ENCODE results near the gene KRTAP5-10.
"Not testable (repeated sequence)": the region's sequence is repeated elsewhere in the genome, so short reads cannot be mapped to it uniquely, and the experiment has no call there.

Gene KRTAP5-10

GRCh38 chr11:71575723-71576424 is 10.5 kb downstream of the KRTAP5-10 start:
- H3K4me1 Mint-ChIP-seq (ENCODE audit: low read depth), result peaks cover 3% of the 10 kb centered on the region
- H3K4me3 Mint-ChIP-seq, result no peak overlapping the region
- no peaks in the 10 kb centered on the region for H3K9me3 Mint-ChIP-seq (ENCODE audit: low read depth)
- H3K27me3 Mint-ChIP-seq, result peaks cover 4% of the 10 kb centered on the region
- no peak overlapping the region for H3K27ac Mint-ChIP-seq
- no peaks in the 10 kb centered on the region for H3K36me3 Mint-ChIP-seq

GRCh38 chr11:71576688-71577465 is 11.5 kb downstream of the KRTAP5-10 start:
- not testable (repeated sequence) for H3K27ac Mint-ChIP-seq; H3K36me3 Mint-ChIP-seq; H3K4me3 Mint-ChIP-seq; H3K4me1 Mint-ChIP-seq (ENCODE audit: low read depth); H3K9me3 Mint-ChIP-seq (ENCODE audit: low read depth); H3K27me3 Mint-ChIP-seq

- H3K9me3 Mint-ChIP-seq (ENCODE audit: low read depth), result no peaks in the 10 kb centered on the region
- H3K27me3 Mint-ChIP-seq, result peaks cover 8% of the 10 kb centered on the region
- no peak overlapping the region for H3K27ac Mint-ChIP-seq
- H3K36me3 Mint-ChIP-seq, result no peaks in the 10 kb centered on the region
- peaks cover 3% of the 10 kb centered on the region for H3K4me1 Mint-ChIP-seq (ENCODE audit: low read depth)
- no peak overlapping the region for H3K4me3 Mint-ChIP-seq
These were observed 12.2 kb downstream of the KRTAP5-10 start for GRCh38 chr11:71577469-71578004.

GRCh38 chr11:71579513-71579912 is 14.2 kb downstream of the KRTAP5-10 start:
- not testable (repeated sequence) for H3K4me3 Mint-ChIP-seq; H3K4me1 Mint-ChIP-seq (ENCODE audit: low read depth); H3K36me3 Mint-ChIP-seq; H3K27ac Mint-ChIP-seq; H3K9me3 Mint-ChIP-seq (ENCODE audit: low read depth)
- H3K27me3 Mint-ChIP-seq, result peaks cover 16% of the 10 kb centered on the region

- H3K4me1 Mint-ChIP-seq (ENCODE audit: low read depth), result peaks cover 3% of the 10 kb centered on the region
- no peak overlapping the region for H3K4me3 Mint-ChIP-seq
- H3K9me3 Mint-ChIP-seq (ENCODE audit: low read depth), result no peaks in the 10 kb centered on the region
- H3K36me3 Mint-ChIP-seq, result no peaks in the 10 kb centered on the region
- H3K27ac Mint-ChIP-seq, result no peak overlapping the region
- H3K27me3 Mint-ChIP-seq, result peaks cover 21% of the 10 kb centered on the region
These were observed 15.0 kb downstream of the KRTAP5-10 start for GRCh38 chr11:71580057-71581003.

- no peak overlapping the region for H3K4me3 Mint-ChIP-seq
- H3K9me3 Mint-ChIP-seq (ENCODE audit: low read depth), result no peaks in the 10 kb centered on the region
- H3K36me3 Mint-ChIP-seq, result no peaks in the 10 kb centered on the region
- peaks cover 3% of the 10 kb centered on the region for H3K4me1 Mint-ChIP-seq (ENCODE audit: low read depth)
- H3K27ac Mint-ChIP-seq, result no peak overlapping the region
- peaks cover 23% of the 10 kb centered on the region for H3K27me3 Mint-ChIP-seq
These were observed 16.5 kb downstream of the KRTAP5-10 start for GRCh38 chr11:71581826-71582225.

GRCh38 chr11:71582309-71582895 is 17.0 kb downstream of the KRTAP5-10 start, which contains the start of gene KRTAP5-11:
Gene KRTAP5-11 (minus strand): TSS chr11:71582875. CDS start chr11:71582837, 38 bp downstream.
- H3K4me1 Mint-ChIP-seq (ENCODE audit: low read depth), result peaks cover 3% of the 10 kb centered on the region
- no peak within 1 kb of the TSS for H3K27ac Mint-ChIP-seq
- H3K9me3 Mint-ChIP-seq (ENCODE audit: low read depth), result no peaks in the 10 kb centered on the region
- no peak within 1 kb of the TSS for H3K4me3 Mint-ChIP-seq
- H3K27me3 Mint-ChIP-seq, result peaks cover 23% of the 10 kb centered on the region
- H3K36me3 Mint-ChIP-seq, result no peaks in the 10 kb centered on the region

- not testable (repeated sequence) for H3K4me1 Mint-ChIP-seq (ENCODE audit: low read depth); H3K27ac Mint-ChIP-seq; H3K4me3 Mint-ChIP-seq; H3K9me3 Mint-ChIP-seq (ENCODE audit: low read depth); H3K36me3 Mint-ChIP-seq
- peaks cover 23% of the 10 kb centered on the region for H3K27me3 Mint-ChIP-seq
These were observed 17.6 kb downstream of the KRTAP5-10 start for GRCh38 chr11:71582969-71583368.

- H3K27ac Mint-ChIP-seq; H3K36me3 Mint-ChIP-seq; H3K9me3 Mint-ChIP-seq (ENCODE audit: low read depth): not testable (repeated sequence)
These were observed 20.3 kb downstream of the KRTAP5-10 start for GRCh38 chr11:71585673-71586072.

GRCh38 chr11:71588314-71588713 is 23.0 kb downstream of the KRTAP5-10 start:
- peaks cover 14% of the 10 kb centered on the region for H3K27me3 Mint-ChIP-seq
- not testable (repeated sequence) for H3K27ac Mint-ChIP-seq; H3K36me3 Mint-ChIP-seq; H3K4me3 Mint-ChIP-seq; H3K9me3 Mint-ChIP-seq (ENCODE audit: low read depth); H3K4me1 Mint-ChIP-seq (ENCODE audit: low read depth)

More at GRCh38 chr11:71585673-71586072, 20.3 kb downstream of the KRTAP5-10 start:
- H3K27me3 Mint-ChIP-seq, result peaks cover 21% of the 10 kb centered on the region
- H3K4me3 Mint-ChIP-seq; H3K4me1 Mint-ChIP-seq (ENCODE audit: low read depth): not testable (repeated sequence)

GRCh38 chr11:71588822-71589545 is 23.6 kb downstream of the KRTAP5-10 start:
- H3K4me3 Mint-ChIP-seq; H3K36me3 Mint-ChIP-seq; H3K4me1 Mint-ChIP-seq (ENCODE audit: low read depth); H3K9me3 Mint-ChIP-seq (ENCODE audit: low read depth); H3K27ac Mint-ChIP-seq: not testable (repeated sequence)
- H3K27me3 Mint-ChIP-seq, result peaks cover 11% of the 10 kb centered on the region

- not testable (repeated sequence) for H3K9me3 Mint-ChIP-seq (ENCODE audit: low read depth); H3K27ac Mint-ChIP-seq; H3K36me3 Mint-ChIP-seq; H3K4me3 Mint-ChIP-seq; H3K27me3 Mint-ChIP-seq; H3K4me1 Mint-ChIP-seq (ENCODE audit: low read depth)
These were observed 24.2 kb downstream of the KRTAP5-10 start for GRCh38 chr11:71589546-71589920.

GRCh38 chr11:71603221-71603620 is 37.9 kb downstream of the KRTAP5-10 start:
- not testable (repeated sequence) for H3K27ac Mint-ChIP-seq; H3K36me3 Mint-ChIP-seq; H3K4me3 Mint-ChIP-seq; H3K4me1 Mint-ChIP-seq (ENCODE audit: low read depth); H3K9me3 Mint-ChIP-seq (ENCODE audit: low read depth)
- H3K27me3 Mint-ChIP-seq, result peaks cover 13% of the 10 kb centered on the region

Measured in activated naive CD8-positive, alpha-beta T cell (primary cell).